ENCODE results near the gene UNC80.

GRCh38 chr2:209808521-209808920, 36.9 kb downstream of the UNC80 start:
- TF ChIP-seq CTCF (IDR thresholded peaks at IDR 0.05; ENCODE audit: poor library complexity) (no peak), EZH2phosphoT487 (IDR thresholded peaks at IDR 0.05; ENCODE audit: low read depth, severe bottlenecking, unreplicated experiment) (no peak)

Data from hepatocyte (in vitro differentiated cells).